A673 (cell line): ENCODE data around the gene SPON2.

Experiments used
- CTCF ChIP-seq: fragments of 300-800, 200-600 bp; sonication (generic); conservative IDR thresholded peaks from 2 replicates; pipeline ENCODE4 v1.5.1; 2017; ENCODE audit warnings: low read depth, mild to moderate bottlenecking, antibody characterized with exemption, low read length, moderate library complexity, mixed read lengths
- EZH2 ChIP-seq: fragments of 200-600 bp; sonication (generic); IDR thresholded peaks from 2 replicates; pipeline ENCODE4 v1.6.1; 2017; ENCODE audit warnings: borderline replicate concordance, low read depth, mild to moderate bottlenecking, mixed read lengths, antibody characterized with exemption, low read length; ENCODE audit not compliant: poor library complexity, severe bottlenecking

GRCh38 chr4:1122505-1122904 lies 49.9 kb downstream of the SPON2 start:
- TF ChIP-seq CTCF, result no peak
- no peak for TF ChIP-seq EZH2
